Upper lobe of left lung (tissue), 4 donors: ENCODE measurements around the gene ZDHHC21.

Experiments
- POLR2AphosphoS5 ChIP-seq, 2 donors: sonication (generic); formaldehyde crosslinking; IDR thresholded peaks; one replicate each; pipeline ENCODE4 v1.5.1; 2017; ENCODE audit warnings: antibody characterized with exemption in 2 of 2
- TF ChIP-seq, protein P1 (sequence below), 6 experiments: fragments of 450-650 bp in 4 of 6; fragments of 200-600 bp in 2 of 6; sonication (generic) in 2 of 6; IDR thresholded peaks; one replicate each; pipeline ENCODE4 v1.5.1; 2016 to 2019; ENCODE audit warnings: antibody characterized with exemption in 6 of 6

DNA sequence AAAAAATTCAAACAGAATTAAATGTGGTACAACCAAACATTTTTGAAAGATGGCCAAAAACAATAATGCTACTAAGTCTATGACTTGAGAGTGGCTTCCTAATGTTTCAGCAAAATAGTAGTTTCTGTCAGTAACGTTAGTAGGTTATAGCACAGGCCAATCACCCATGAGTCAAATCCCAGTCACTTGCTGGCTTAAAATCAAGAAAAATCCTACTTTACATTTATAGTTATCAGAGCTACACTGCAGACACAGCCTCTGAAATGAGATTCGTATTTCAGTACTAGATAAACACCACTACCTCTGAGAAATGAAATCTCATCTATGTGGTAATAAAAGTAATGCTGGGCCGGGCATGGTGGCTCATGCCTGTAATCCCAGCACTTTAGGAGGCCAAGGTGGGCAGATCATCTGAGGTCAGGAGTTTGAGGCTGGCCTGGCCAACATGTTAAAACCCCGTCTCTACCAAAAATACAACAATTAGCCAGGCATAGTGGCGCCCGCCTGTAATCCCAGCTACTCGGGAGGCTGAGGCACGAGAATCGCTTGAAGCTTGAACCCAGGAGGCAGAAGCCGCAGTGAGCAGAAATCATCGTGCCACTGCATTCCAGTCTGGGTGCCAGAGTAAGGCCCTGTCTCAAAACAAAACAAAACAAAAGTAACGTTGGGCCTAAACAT, 6.1 kb downstream of the ZDHHC21 start:
- TF ChIP-seq, protein P1, sequence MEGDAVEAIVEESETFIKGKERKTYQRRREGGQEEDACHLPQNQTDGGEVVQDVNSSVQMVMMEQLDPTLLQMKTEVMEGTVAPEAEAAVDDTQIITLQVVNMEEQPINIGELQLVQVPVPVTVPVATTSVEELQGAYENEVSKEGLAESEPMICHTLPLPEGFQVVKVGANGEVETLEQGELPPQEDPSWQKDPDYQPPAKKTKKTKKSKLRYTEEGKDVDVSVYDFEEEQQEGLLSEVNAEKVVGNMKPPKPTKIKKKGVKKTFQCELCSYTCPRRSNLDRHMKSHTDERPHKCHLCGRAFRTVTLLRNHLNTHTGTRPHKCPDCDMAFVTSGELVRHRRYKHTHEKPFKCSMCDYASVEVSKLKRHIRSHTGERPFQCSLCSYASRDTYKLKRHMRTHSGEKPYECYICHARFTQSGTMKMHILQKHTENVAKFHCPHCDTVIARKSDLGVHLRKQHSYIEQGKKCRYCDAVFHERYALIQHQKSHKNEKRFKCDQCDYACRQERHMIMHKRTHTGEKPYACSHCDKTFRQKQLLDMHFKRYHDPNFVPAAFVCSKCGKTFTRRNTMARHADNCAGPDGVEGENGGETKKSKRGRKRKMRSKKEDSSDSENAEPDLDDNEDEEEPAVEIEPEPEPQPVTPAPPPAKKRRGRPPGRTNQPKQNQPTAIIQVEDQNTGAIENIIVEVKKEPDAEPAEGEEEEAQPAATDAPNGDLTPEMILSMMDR (IDR thresholded peaks at IDR 0.05), result no peak
- no peak for TF ChIP-seq POLR2AphosphoS5 (IDR thresholded peaks at IDR 0.05)
